Omental fat pad (tissue), 4 donors: ENCODE data around the gene CAMK1D. TPM values are rescaled to one million over a fixed set of nuclear protein-coding genes. Genes with fewer than 3 reads are reported as not detected.

Experiments
- ATAC-seq: fragments of 150-250 bp; one replicate; pipeline ENCODE4 v1.9.1; 2016; ENCODE audit warnings: mild to moderate bottlenecking, moderate library complexity; ENCODE audit not compliant: low FRiP score
- DNase-seq: peaks from one replicate; pipeline ENCODE4 v3.0.0-alpha.2; 2019; ENCODE audit warnings: low spot score
- CTCF ChIP-seq, 3 donors: fragments of 450-650 bp; IDR thresholded peaks; one replicate each; pipeline ENCODE4 v1.5.1; 2016 to 2017; ENCODE audit warnings: antibody characterized with exemption in 3 of 3, mild to moderate bottlenecking in 3 of 3, moderate library complexity in 2 of 3
- total RNA-seq, 4 donors: library from RNA; depleted of rRNA; stranded (reverse); fragments of >200 nt; gene quantifications; one replicate each; pipeline ENCODE4 v1.1.0, GENCODE V29; 2016

Gene CAMK1D
- total RNA-seq, 4 donors from 2014 or later, result 6.0 to 15.8 (median 8.8) TPM

DNA sequence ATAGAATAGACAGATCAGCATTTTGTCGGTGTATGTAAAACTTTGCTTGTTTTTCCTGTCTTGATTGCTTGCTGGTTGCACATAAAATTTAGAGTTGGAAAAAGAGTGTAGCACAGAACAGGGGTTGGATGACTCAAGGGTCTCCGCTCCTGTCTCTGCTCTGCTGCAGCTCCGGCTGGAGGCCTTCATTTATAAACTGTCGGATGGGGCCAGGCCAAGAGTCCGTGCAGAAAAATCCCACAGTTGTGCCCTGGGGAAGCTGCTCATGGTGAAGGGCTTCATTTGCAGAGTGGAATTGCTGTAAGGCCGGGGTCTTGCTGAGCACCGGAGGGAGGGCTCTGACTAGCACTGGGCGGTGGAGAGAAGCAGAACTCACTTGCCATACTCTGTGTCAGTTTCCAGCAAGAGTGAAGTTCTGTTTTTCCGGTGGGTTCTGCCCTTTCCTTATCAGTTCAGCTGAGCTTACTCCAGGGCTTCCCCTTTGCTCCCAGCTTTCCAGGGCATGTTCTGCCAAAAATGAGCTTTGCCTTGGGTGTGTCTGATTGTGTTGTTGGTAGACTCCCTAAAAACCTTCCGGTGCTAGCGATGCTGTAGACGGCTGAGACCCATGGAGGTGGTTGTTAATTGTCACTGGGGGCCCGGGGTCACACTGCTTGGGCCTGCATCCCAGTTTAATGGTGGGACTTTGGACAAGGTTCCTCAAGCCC is 67.2 kb downstream of the CAMK1D start:
- ATAC-seq (no peak), DNase-seq (no peak)
- no peak for TF ChIP-seq CTCF (IDR thresholded peaks at IDR 0.05)

- DNase-seq, result no peak
- no peak for ATAC-seq
- no peak for TF ChIP-seq CTCF (IDR thresholded peaks at IDR 0.05)
These were observed 68.0 kb downstream of the CAMK1D start for GRCh38 chr10:12417331-12417730.

GRCh38 chr10:12418000-12418399 is 68.7 kb downstream of the CAMK1D start:
- ATAC-seq (no peak), DNase-seq (no peak)
- TF ChIP-seq CTCF (IDR thresholded peaks at IDR 0.05), result no peak

DNA sequence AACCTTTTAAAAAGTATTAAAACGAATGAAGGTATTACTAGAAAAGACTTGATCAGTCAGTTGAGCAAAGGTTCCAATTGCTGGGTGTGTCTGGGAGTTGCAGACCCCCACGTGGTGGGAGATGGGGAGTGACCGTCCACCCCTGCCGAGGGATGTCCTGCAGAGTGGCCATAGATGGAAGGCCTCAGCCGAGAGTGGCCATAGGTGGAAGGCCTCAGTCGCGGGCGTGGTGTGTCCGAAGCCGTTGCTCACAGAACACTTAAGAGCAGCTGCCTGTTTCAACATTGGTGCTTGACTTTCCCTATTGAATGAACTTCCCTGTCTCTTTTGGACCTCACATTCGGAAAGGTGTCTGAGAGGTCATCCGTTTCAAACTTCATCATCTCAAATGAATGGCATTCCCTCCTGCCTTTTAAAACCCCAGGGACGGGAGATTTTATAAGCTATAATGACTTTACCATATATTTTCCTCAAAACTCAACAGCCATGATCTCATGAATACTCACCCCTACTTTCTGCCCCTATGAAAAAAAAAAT is 69.4 kb downstream of the CAMK1D start:
- DNase-seq (no peak), ATAC-seq (no peak)
- TF ChIP-seq CTCF (IDR thresholded peaks at IDR 0.05), result no peak

DNA sequence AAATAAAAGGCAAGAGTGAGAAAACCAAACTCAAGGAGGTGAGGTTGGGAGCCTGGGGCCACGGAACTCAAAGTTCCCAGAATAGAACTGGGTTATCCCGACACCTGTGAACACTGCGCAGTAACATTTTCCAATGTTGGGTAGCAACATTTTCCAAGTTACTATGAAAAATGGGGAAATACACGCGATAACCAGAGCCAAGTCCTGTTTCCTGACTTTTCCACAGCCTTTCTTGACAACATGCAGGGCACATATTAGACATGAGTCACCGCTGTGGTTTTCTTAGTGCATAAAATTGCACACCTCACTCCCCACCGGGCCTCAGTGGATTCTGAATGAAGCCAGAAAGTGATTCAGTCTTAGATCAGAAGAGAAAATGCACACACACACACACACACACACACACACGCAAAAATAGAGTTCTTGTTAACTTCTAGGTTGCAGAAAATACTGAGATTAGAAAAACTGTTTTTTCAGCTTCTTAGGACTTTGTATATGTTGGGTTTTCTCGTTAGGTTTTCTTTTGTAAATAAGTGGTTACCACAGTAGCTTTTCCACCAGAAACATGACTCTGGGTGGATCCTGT is 70.0 kb downstream of the CAMK1D start:
- DNase-seq, result peak; percentile 31
- ATAC-seq, result peak; percentile 86
- no peak for TF ChIP-seq CTCF (IDR thresholded peaks at IDR 0.05)

- no peak for TF ChIP-seq CTCF (IDR thresholded peaks at IDR 0.05)
- DNase-seq, result no peak
- no peak for ATAC-seq
These were observed 71.3 kb downstream of the CAMK1D start for GRCh38 chr10:12420530-12421120.
